K562 (cell line): ENCODE results near the gene POLR2L. TPM values are rescaled to one million over a fixed set of nuclear protein-coding genes. Genes with fewer than 3 reads are reported as not detected.

Experiments used
- CREM ChIP-seq: IDR thresholded peaks from 2 replicates; pipeline ENCODE4 v1.6.1; 2014; ENCODE audit warnings: antibody characterized with exemption, low read depth
- KAT8 ChIP-seq: fragments of 450-650 bp; IDR thresholded peaks from 2 replicates; pipeline ENCODE4 v1.6.1; 2016; ENCODE audit warnings: low read depth, mild to moderate bottlenecking
- L3MBTL2 ChIP-seq: fragments of 450-650 bp; IDR thresholded peaks from 2 replicates; pipeline ENCODE4 v1.6.1; 2016; ENCODE audit warnings: mild to moderate bottlenecking, moderate library complexity
- MYBL2 ChIP-seq, 2 experiments: fragments of 450-650 bp in 1 of 2; sonication (generic) in 1 of 2; formaldehyde crosslinking in 1 of 2; IDR thresholded peaks; 2 replicates each; pipeline versions ENCODE4 v1.6.1 to v1.8.1; 2017 to 2022; ENCODE audit warnings: borderline replicate concordance in 1 of 2, inconsistent platforms in 1 of 2, low read depth in 1 of 2, mild to moderate bottlenecking in 1 of 2, missing genetic modification reagents in 1 of 2, moderate library complexity in 1 of 2
- RBBP5 ChIP-seq: fragments of 200-600 bp; sonication (generic); IDR thresholded peaks from 2 replicates; pipeline ENCODE4 v1.6.1; 2012; ENCODE audit warnings: borderline replicate concordance, mild to moderate bottlenecking, low read length, control low read depth, inconsistent platforms; ENCODE audit not compliant: insufficient read depth, poor library complexity, severe bottlenecking
- SAFB ChIP-seq: fragments of 200-400 bp; formaldehyde crosslinking; IDR thresholded peaks from 2 replicates; pipeline ENCODE4 v1.6.1; 2017; ENCODE audit warnings: low read depth, low read length, borderline replicate concordance
- SAP30 ChIP-seq: fragments of 200-600 bp; sonication (generic); IDR thresholded peaks from 2 replicates; pipeline ENCODE4 v1.6.1; 2012; ENCODE audit warnings: borderline replicate concordance, low read depth, mild to moderate bottlenecking, moderate library complexity, low read length, control low read depth, inconsistent platforms; ENCODE audit not compliant: insufficient read depth, poor library complexity, severe bottlenecking
- ZNF239 ChIP-seq: fragments of 250-450 bp; sonication (Bioruptor Pico); IDR thresholded peaks from 2 replicates; pipeline ENCODE4 v1.4.0; 2020; ENCODE audit warnings: mild to moderate bottlenecking
- polyA plus RNA-seq, 8 experiments: library from polyadenylated mRNA; depleted of rRNA in 4 of 8; stranded (reverse) in 5 of 8; unstranded in 3 of 8; fragments of >200 nt; fragmentation: Nextera tagmentation in 2 of 8; fragmentation: Illumina TruSeq in 1 of 8; extraction: Ambion mirVana in 2 of 8; extraction: Trizol in 1 of 8; gene quantifications; 2 replicates each; pipeline versions ENCODE4 v1.2.1 to v1.2.3, GENCODE V29; 2011 to 2014; ENCODE audit warnings: inconsistent platforms in 1 of 8, missing spikeins in 1 of 8
- total RNA-seq, 7 experiments: library from RNA; depleted of rRNA in 6 of 7; stranded (reverse); fragments of >200 nt in 6 of 7; fragmentation: Illumina TruSeq in 2 of 7; extraction: Trizol in 2 of 7; gene quantifications; 2 replicates each; pipeline versions ENCODE4 v1.2.1 to v1.2.3, GENCODE V29; 2011 to 2021; ENCODE audit warnings: low replicate concordance in 1 of 7
- TF ChIP-seq, protein P1 (sequence below): IDR thresholded peaks from 2 replicates; pipeline ENCODE4 v1.6.1; 2011; ENCODE audit not compliant: insufficient read length; ENCODE audit errors: extremely low read depth
- TF ChIP-seq, protein P2 (sequence below): fragments of 200-800 bp; sonication (Bioruptor generic); IDR thresholded peaks from 2 replicates; pipeline ENCODE4 v1.6.1; 2017; ENCODE audit warnings: missing genetic modification characterization, missing compliant biosample characterization
- TF ChIP-seq, protein P3 (sequence below): fragments of 450-650 bp; IDR thresholded peaks from 2 replicates; pipeline ENCODE4 v1.6.1; 2016; ENCODE audit warnings: antibody characterized with exemption
- TF ChIP-seq, protein P4 (sequence below), 2 experiments: fragments of 150-350 bp in 1 of 2; IDR thresholded peaks; 2 replicates each; pipeline ENCODE4 v1.6.1; 2012 to 2016; ENCODE audit warnings: low read depth in 2 of 2, low read length in 2 of 2, mild to moderate bottlenecking in 1 of 2, moderate library complexity in 1 of 2
- TF ChIP-seq, protein P5 (sequence below), 3 experiments: fragments of 200-800 bp in 1 of 3; fragments of 250-450 bp in 1 of 3; fragments of 450-650 bp in 1 of 3; sonication (Bioruptor Pico) in 1 of 3; sonication (Bioruptor generic) in 1 of 3; formaldehyde crosslinking in 1 of 3; IDR thresholded peaks; 2 replicates each; pipeline versions ENCODE4 v1.6.1 to v1.8.0; 2016 to 2022; ENCODE audit warnings: mild to moderate bottlenecking in 2 of 3, missing genetic modification characterization in 2 of 3, missing compliant biosample characterization in 1 of 3, moderate library complexity in 1 of 3

POLR2L gene
- total and polyA plus RNA-seq, 9 of the 15 experiments (the other 6 are each of a cell fraction or from before 2014, with no cell fraction given) = 38.3 to 688 (median 108) TPM

DNA sequence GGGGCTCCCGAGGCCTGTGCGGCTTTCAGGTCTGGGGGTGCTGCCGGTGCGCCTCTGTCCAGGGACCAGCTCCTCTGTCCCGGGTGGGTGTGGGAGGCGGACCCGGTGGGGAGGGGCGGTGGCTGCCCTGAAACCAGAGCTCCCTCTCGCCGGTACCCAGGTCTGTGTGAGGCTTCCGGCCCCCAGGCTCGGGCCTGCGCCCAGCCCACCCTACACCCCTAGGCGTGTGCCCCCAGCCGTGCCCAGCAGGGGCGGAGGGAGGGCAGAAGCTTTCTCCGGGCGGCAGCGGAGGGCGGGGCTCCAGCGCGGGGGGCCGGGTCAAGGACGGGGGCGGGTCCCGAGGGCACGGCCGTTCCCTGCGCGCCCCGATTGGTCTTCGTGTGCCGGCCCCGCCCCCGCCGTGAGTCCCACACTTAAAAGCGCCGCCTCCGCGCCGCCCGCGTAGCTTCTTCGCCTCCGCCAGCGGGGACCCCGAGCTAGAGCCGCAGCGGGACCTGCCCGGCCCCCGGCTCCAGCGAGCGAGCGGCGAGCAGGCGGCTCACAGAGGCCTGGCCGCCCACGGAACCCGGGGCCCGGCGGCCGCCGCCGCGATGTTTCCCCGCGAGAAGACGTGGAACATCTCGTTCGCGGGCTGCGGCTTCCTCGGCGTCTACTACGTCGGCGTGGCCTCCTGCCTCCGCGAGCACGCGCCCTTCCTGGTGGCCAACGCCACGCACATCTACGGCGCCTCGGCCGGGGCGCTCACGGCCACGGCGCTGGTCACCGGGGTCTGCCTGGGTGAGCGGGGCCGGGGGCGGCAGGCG lies 23.0 kb downstream of the POLR2L start (continued):
- TF ChIP-seq, protein P1, sequence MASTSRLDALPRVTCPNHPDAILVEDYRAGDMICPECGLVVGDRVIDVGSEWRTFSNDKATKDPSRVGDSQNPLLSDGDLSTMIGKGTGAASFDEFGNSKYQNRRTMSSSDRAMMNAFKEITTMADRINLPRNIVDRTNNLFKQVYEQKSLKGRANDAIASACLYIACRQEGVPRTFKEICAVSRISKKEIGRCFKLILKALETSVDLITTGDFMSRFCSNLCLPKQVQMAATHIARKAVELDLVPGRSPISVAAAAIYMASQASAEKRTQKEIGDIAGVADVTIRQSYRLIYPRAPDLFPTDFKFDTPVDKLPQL = peak; percentile 49
- TF ChIP-seq MYBL2 (IDR thresholded peaks at IDR 0.05; ENCODE audit: low read depth) = no peak
- no peak for TF ChIP-seq MYBL2 (CRISPR knock-in tag; IDR thresholded peaks at IDR 0.05; ENCODE audit: borderline replicate concordance)
- TF ChIP-seq, protein P2, sequence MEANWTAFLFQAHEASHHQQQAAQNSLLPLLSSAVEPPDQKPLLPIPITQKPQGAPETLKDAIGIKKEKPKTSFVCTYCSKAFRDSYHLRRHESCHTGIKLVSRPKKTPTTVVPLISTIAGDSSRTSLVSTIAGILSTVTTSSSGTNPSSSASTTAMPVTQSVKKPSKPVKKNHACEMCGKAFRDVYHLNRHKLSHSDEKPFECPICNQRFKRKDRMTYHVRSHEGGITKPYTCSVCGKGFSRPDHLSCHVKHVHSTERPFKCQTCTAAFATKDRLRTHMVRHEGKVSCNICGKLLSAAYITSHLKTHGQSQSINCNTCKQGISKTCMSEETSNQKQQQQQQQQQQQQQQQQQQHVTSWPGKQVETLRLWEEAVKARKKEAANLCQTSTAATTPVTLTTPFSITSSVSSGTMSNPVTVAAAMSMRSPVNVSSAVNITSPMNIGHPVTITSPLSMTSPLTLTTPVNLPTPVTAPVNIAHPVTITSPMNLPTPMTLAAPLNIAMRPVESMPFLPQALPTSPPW (CRISPR knock-in tag) = peak; percentile 78
- TF ChIP-seq, protein P3, sequence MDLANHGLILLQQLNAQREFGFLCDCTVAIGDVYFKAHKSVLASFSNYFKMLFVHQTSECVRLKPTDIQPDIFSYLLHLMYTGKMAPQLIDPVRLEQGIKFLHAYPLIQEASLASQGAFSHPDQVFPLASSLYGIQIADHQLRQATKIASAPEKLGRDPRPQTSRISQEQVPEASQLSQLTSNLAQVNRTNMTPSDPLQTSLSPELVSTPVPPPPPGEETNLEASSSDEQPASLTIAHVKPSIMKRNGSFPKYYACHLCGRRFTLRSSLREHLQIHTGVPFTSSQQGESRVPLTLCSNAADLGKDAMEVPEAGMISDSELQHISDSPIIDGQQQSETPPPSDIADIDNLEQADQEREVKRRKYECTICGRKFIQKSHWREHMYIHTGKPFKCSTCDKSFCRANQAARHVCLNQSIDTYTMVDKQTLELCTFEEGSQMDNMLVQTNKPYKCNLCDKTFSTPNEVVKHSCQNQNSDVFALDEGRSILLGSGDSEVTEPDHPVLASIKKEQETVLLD = 0 out of 2 replicates have a peak, but pooled peaks have one; percentile 49
- TF ChIP-seq RBBP5 = peak; percentile 42
- TF ChIP-seq CREM = peak; percentile 3; the same call in 1 of the 2 replicates
- TF ChIP-seq, protein P4, sequence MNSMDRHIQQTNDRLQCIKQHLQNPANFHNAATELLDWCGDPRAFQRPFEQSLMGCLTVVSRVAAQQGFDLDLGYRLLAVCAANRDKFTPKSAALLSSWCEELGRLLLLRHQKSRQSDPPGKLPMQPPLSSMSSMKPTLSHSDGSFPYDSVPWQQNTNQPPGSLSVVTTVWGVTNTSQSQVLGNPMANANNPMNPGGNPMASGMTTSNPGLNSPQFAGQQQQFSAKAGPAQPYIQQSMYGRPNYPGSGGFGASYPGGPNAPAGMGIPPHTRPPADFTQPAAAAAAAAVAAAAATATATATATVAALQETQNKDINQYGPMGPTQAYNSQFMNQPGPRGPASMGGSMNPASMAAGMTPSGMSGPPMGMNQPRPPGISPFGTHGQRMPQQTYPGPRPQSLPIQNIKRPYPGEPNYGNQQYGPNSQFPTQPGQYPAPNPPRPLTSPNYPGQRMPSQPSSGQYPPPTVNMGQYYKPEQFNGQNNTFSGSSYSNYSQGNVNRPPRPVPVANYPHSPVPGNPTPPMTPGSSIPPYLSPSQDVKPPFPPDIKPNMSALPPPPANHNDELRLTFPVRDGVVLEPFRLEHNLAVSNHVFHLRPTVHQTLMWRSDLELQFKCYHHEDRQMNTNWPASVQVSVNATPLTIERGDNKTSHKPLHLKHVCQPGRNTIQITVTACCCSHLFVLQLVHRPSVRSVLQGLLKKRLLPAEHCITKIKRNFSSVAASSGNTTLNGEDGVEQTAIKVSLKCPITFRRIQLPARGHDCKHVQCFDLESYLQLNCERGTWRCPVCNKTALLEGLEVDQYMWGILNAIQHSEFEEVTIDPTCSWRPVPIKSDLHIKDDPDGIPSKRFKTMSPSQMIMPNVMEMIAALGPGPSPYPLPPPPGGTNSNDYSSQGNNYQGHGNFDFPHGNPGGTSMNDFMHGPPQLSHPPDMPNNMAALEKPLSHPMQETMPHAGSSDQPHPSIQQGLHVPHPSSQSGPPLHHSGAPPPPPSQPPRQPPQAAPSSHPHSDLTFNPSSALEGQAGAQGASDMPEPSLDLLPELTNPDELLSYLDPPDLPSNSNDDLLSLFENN (IDR thresholded peaks at IDR 0.05; ENCODE audit: low read depth in 2 of 2, low read length in 2 of 2) = 0 out of 4 replicates have a peak, but pooled peaks of 1 of the 2 experiments have one; percentile 46
- TF ChIP-seq KAT8 = no peak
- TF ChIP-seq SAFB = peak; percentile 88
- peak; percentile 72 for TF ChIP-seq L3MBTL2
- no peak for TF ChIP-seq ZNF239 (CRISPR knock-in tag)
- TF ChIP-seq SAP30 = peak; percentile 88
- TF ChIP-seq, protein P5, sequence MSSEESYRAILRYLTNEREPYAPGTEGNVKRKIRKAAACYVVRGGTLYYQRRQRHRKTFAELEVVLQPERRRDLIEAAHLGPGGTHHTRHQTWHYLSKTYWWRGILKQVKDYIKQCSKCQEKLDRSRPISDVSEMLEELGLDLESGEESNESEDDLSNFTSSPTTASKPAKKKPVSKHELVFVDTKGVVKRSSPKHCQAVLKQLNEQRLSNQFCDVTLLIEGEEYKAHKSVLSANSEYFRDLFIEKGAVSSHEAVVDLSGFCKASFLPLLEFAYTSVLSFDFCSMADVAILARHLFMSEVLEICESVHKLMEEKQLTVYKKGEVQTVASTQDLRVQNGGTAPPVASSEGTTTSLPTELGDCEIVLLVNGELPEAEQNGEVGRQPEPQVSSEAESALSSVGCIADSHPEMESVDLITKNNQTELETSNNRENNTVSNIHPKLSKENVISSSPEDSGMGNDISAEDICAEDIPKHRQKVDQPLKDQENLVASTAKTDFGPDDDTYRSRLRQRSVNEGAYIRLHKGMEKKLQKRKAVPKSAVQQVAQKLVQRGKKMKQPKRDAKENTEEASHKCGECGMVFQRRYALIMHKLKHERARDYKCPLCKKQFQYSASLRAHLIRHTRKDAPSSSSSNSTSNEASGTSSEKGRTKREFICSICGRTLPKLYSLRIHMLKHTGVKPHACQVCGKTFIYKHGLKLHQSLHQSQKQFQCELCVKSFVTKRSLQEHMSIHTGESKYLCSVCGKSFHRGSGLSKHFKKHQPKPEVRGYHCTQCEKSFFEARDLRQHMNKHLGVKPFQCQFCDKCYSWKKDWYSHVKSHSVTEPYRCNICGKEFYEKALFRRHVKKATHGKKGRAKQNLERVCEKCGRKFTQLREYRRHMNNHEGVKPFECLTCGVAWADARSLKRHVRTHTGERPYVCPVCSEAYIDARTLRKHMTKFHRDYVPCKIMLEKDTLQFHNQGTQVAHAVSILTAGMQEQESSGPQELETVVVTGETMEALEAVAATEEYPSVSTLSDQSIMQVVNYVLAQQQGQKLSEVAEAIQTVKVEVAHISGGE (CRISPR knock-in tag; IDR thresholded peaks at IDR 0.05) = peak in 1 of 3 experiments; percentile 77; a peak in 1 of 6 replicates
